Stimulated activated memory B cell treated with anti-CD40 and anti-IgM and Interleukin-4, amounts not matched to agents 10 μg/mL and 1 μg/mL and 100 μg/mL, for 72 hours (primary cell): ENCODE measurements around the gene TBX20.
A peak's percentile ranks its signal among the peaks of the same experiment; 100 is the strongest.
"Not testable (repeated sequence)": the region's sequence is repeated elsewhere in the genome, so short reads cannot be mapped to it uniquely, and the experiment has no call there.

Source experiments
- ATAC-seq: fragments of 150-1000 bp; cut with Tn5 transposase; 2 replicates; pipeline ENCODE4 v1.10.0; 2021
- H3K27ac Mint-ChIP-seq: one replicate; pipeline ENCODE4 v1.8.0; 2022; ENCODE audit warnings: mild to moderate bottlenecking, mixed read lengths
- H3K27me3 Mint-ChIP-seq: one replicate; pipeline ENCODE4 v1.8.0; 2022; ENCODE audit warnings: mixed read lengths
- H3K36me3 Mint-ChIP-seq: one replicate; pipeline ENCODE4 v1.8.0; 2022; ENCODE audit warnings: mixed read lengths
- H3K4me1 Mint-ChIP-seq: one replicate; pipeline ENCODE4 v1.8.0; 2022; ENCODE audit warnings: mixed read lengths
- H3K4me3 Mint-ChIP-seq: one replicate; pipeline ENCODE4 v1.8.0; 2022; ENCODE audit warnings: mild to moderate bottlenecking, moderate library complexity, mixed read lengths
- H3K9me3 Mint-ChIP-seq: one replicate; pipeline ENCODE4 v1.8.0; 2022; ENCODE audit warnings: mixed read lengths

TBX20 gene

GRCh38 chr7:35248576-35249536 is 5.0 kb downstream of the TBX20 start:
- H3K4me3 Mint-ChIP-seq: no peak overlapping the region
- ATAC-seq: no peak
- H3K36me3 Mint-ChIP-seq: no peaks in the 10 kb centered on the region
- H3K4me1 Mint-ChIP-seq: peaks cover 5% of the 10 kb centered on the region
- no peak overlapping the region for H3K27ac Mint-ChIP-seq
- H3K9me3 Mint-ChIP-seq: no peaks in the 10 kb centered on the region
- peaks cover 60% of the 10 kb centered on the region for H3K27me3 Mint-ChIP-seq

GRCh38 chr7:35246819-35247218 is 7.1 kb downstream of the TBX20 start:
- Mint-ChIP-seq H3K27me3 (peaks cover 40% of the 10 kb centered on the region), H3K27ac (no peak overlapping the region), H3K4me3 (no peak overlapping the region), H3K36me3 (no peaks in the 10 kb centered on the region), H3K4me1 (no peaks in the 10 kb centered on the region), H3K9me3 (no peaks in the 10 kb centered on the region)
- ATAC-seq: no peak

GRCh38 chr7:35241884-35242283 is 12.0 kb downstream of the TBX20 start:
- Mint-ChIP-seq H3K4me1 (no peaks in the 10 kb centered on the region), H3K9me3 (no peaks in the 10 kb centered on the region), H3K36me3 (no peaks in the 10 kb centered on the region), H3K27me3 (peaks cover 3% of the 10 kb centered on the region), H3K27ac (no peak overlapping the region), H3K4me3 (no peak overlapping the region)
- ATAC-seq: no peak

GRCh38 chr7:35241436-35241835 is 12.5 kb downstream of the TBX20 start:
- Mint-ChIP-seq H3K4me3 (no peak overlapping the region), H3K27me3 (no peaks in the 10 kb centered on the region), H3K9me3 (no peaks in the 10 kb centered on the region), H3K4me1 (no peaks in the 10 kb centered on the region), H3K27ac (no peak overlapping the region), H3K36me3 (no peaks in the 10 kb centered on the region)
- ATAC-seq: no peak

GRCh38 chr7:35241008-35241407 is 12.9 kb downstream of the TBX20 start:
- H3K4me3 Mint-ChIP-seq, H3K9me3 Mint-ChIP-seq, H3K36me3 Mint-ChIP-seq, H3K27me3 Mint-ChIP-seq, H3K27ac Mint-ChIP-seq, ATAC-seq, H3K4me1 Mint-ChIP-seq: not testable (repeated sequence)

GRCh38 chr7:35238456-35238855 is 15.4 kb downstream of the TBX20 start:
- H3K27me3 Mint-ChIP-seq, H3K27ac Mint-ChIP-seq: not testable (repeated sequence)

GRCh38 chr7:35232994-35233393 is 20.9 kb downstream of the TBX20 start:
- no peak overlapping the region for H3K27ac Mint-ChIP-seq
- H3K36me3 Mint-ChIP-seq: no peaks in the 10 kb centered on the region
- no peak overlapping the region for H3K4me3 Mint-ChIP-seq
- no peaks in the 10 kb centered on the region for H3K9me3 Mint-ChIP-seq
- peaks cover 24% of the 10 kb centered on the region for H3K27me3 Mint-ChIP-seq
- no peaks in the 10 kb centered on the region for H3K4me1 Mint-ChIP-seq
- no peak for ATAC-seq

More at GRCh38 chr7:35238456-35238855, 15.4 kb downstream of the TBX20 start:
- H3K9me3 Mint-ChIP-seq, H3K4me1 Mint-ChIP-seq, H3K4me3 Mint-ChIP-seq, H3K36me3 Mint-ChIP-seq, ATAC-seq: not testable (repeated sequence)

- H3K4me1 Mint-ChIP-seq, H3K36me3 Mint-ChIP-seq: not testable (repeated sequence)
Observed at GRCh38 chr7:35231221-35231620, 22.7 kb downstream of the TBX20 start.

GRCh38 chr7:35229116-35229780 is 24.7 kb downstream of the TBX20 start:
- H3K4me3 Mint-ChIP-seq, H3K9me3 Mint-ChIP-seq, H3K27ac Mint-ChIP-seq, H3K36me3 Mint-ChIP-seq, H3K4me1 Mint-ChIP-seq, ATAC-seq: not testable (repeated sequence)
- peaks cover 25% of the 10 kb centered on the region for H3K27me3 Mint-ChIP-seq

More at GRCh38 chr7:35231221-35231620, 22.7 kb downstream of the TBX20 start:
- not testable (repeated sequence) for H3K9me3 Mint-ChIP-seq, H3K4me3 Mint-ChIP-seq, ATAC-seq, H3K27ac Mint-ChIP-seq
- H3K27me3 Mint-ChIP-seq: peaks cover 24% of the 10 kb centered on the region

GRCh38 chr7:35228496-35229051 is 25.3 kb downstream of the TBX20 start:
- ATAC-seq: peak; percentile 70
- H3K27me3 Mint-ChIP-seq: peaks cover 31% of the 10 kb centered on the region
- not testable (repeated sequence) for H3K9me3 Mint-ChIP-seq, H3K4me3 Mint-ChIP-seq, H3K4me1 Mint-ChIP-seq, H3K27ac Mint-ChIP-seq, H3K36me3 Mint-ChIP-seq

GRCh38 chr7:35227438-35227837 is 26.5 kb downstream of the TBX20 start:
- not testable (repeated sequence) for H3K4me3 Mint-ChIP-seq, ATAC-seq, H3K4me1 Mint-ChIP-seq, H3K9me3 Mint-ChIP-seq, H3K27ac Mint-ChIP-seq, H3K36me3 Mint-ChIP-seq
- H3K27me3 Mint-ChIP-seq: peaks cover 43% of the 10 kb centered on the region

- not testable (repeated sequence) for H3K4me1 Mint-ChIP-seq, H3K36me3 Mint-ChIP-seq, H3K9me3 Mint-ChIP-seq, H3K27ac Mint-ChIP-seq, H3K4me3 Mint-ChIP-seq, ATAC-seq
- peaks cover 33% of the 10 kb centered on the region for H3K27me3 Mint-ChIP-seq
Observed at GRCh38 chr7:35222445-35222844, 31.5 kb downstream of the TBX20 start.

GRCh38 chr7:35220176-35220575 is 33.7 kb downstream of the TBX20 start:
- not testable (repeated sequence) for H3K36me3 Mint-ChIP-seq, H3K4me3 Mint-ChIP-seq

GRCh38 chr7:35216033-35216432 is 37.9 kb downstream of the TBX20 start:
- H3K4me1 Mint-ChIP-seq, ATAC-seq, H3K36me3 Mint-ChIP-seq, H3K4me3 Mint-ChIP-seq, H3K27ac Mint-ChIP-seq, H3K9me3 Mint-ChIP-seq: not testable (repeated sequence)
- peaks cover 13% of the 10 kb centered on the region for H3K27me3 Mint-ChIP-seq

More at GRCh38 chr7:35220176-35220575, 33.7 kb downstream of the TBX20 start:
- not testable (repeated sequence) for H3K4me1 Mint-ChIP-seq, H3K9me3 Mint-ChIP-seq, ATAC-seq, H3K27ac Mint-ChIP-seq
- H3K27me3 Mint-ChIP-seq: peaks cover 33% of the 10 kb centered on the region

GRCh38 chr7:35215063-35215462 is 38.8 kb downstream of the TBX20 start:
- H3K4me3 Mint-ChIP-seq, H3K27ac Mint-ChIP-seq, H3K4me1 Mint-ChIP-seq, ATAC-seq, H3K27me3 Mint-ChIP-seq, H3K9me3 Mint-ChIP-seq, H3K36me3 Mint-ChIP-seq: not testable (repeated sequence)
